ENCODE results near the gene DDX42. TPM values are rescaled to one million over a fixed set of nuclear protein-coding genes. Genes with fewer than 3 reads are reported as not detected.

DDX42 gene
- total and polyA plus RNA-seq, 2 donors from 2014 or later: 38.6 to 104 TPM

DNA sequence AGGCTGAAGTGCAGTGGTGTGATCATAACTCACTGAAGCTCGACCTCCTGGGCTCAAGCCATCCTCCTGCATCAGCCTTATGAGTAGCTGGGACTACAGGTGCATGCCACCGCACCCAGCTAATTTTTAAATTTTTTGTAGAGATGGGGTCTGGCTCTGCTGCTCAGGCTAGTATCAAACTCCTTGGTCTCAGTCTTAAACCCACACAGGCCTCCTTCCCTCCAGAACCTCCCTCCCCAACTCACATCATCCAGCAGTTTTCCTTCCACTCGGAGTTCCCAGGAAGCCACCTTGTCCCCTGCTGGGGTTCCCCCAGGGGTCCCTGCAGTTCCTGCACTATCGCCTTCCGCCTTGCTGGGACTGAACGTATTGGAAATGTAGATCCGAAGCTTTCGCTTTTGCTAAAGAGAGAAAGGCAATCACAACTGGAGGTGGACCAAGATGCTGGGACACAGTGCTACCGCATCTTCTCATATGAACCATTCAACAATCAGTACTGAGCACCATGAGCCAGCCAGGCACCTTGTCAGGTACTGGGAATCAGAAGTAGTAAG lies 61.3 kb downstream of the DDX42 start:
- peaks cover 3 to 52% (median 37%) of the 10 kb centered on the region in 3 donors for H3K36me3 ChIP-seq (ENCODE audit: control insufficient read depth in 2 of 3, insufficient read depth in 3 of 3, low read length in 3 of 3)
- intact Hi-C loops (cut with DNase I): no loop called here
- DNase-seq (no peak), FAIRE-seq (no peak)
- no peaks in the 10 kb centered on the region for H3K27me3 ChIP-seq (ENCODE audit: control insufficient read depth, insufficient read depth, low read length)
- no peak overlapping the region for H3K4me3 ChIP-seq (ENCODE audit: low read length in 3 of 3)
- no peak overlapping the region for H3K27ac ChIP-seq (ENCODE audit: low read depth in 2 of 2, low read length in 2 of 2)
- H3K4me1 ChIP-seq (ENCODE audit: control insufficient read depth in 2 of 3, insufficient read depth in 2 of 3, low read depth in 1 of 3, low read length in 3 of 3): peaks cover 0 to 18% (median 7%) of the 10 kb centered on the region in 3 donors
- H3K9me3 ChIP-seq (ENCODE audit: control insufficient read depth in 2 of 3, insufficient read depth in 1 of 3, low read length in 3 of 3): no peaks in the 10 kb centered on the region
- TF ChIP-seq, protein P1, sequence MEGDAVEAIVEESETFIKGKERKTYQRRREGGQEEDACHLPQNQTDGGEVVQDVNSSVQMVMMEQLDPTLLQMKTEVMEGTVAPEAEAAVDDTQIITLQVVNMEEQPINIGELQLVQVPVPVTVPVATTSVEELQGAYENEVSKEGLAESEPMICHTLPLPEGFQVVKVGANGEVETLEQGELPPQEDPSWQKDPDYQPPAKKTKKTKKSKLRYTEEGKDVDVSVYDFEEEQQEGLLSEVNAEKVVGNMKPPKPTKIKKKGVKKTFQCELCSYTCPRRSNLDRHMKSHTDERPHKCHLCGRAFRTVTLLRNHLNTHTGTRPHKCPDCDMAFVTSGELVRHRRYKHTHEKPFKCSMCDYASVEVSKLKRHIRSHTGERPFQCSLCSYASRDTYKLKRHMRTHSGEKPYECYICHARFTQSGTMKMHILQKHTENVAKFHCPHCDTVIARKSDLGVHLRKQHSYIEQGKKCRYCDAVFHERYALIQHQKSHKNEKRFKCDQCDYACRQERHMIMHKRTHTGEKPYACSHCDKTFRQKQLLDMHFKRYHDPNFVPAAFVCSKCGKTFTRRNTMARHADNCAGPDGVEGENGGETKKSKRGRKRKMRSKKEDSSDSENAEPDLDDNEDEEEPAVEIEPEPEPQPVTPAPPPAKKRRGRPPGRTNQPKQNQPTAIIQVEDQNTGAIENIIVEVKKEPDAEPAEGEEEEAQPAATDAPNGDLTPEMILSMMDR (IDR thresholded peaks at IDR 0.05; ENCODE audit: borderline replicate concordance, extremely low read depth, insufficient read depth): no peak
- H3K9ac ChIP-seq (ENCODE audit: low read length in 3 of 3): no peak overlapping the region

GRCh38 chr17:63836811-63837210 lies 62.8 kb downstream of the DDX42 start:
- peaks cover 0 to 32% (median 21%) of the 10 kb centered on the region in 3 donors for H3K4me1 ChIP-seq (ENCODE audit: control insufficient read depth in 2 of 3, insufficient read depth in 2 of 3, low read depth in 1 of 3, low read length in 3 of 3)
- peaks cover 0 to 36% (median 23%) of the 10 kb centered on the region in 3 donors for H3K36me3 ChIP-seq (ENCODE audit: control insufficient read depth in 2 of 3, insufficient read depth in 3 of 3, low read length in 3 of 3)
- TF ChIP-seq, protein P1 (IDR thresholded peaks at IDR 0.05; ENCODE audit: borderline replicate concordance, extremely low read depth, insufficient read depth): no peak
- DNase-seq: no peak
- no peak overlapping the region for H3K4me3 ChIP-seq (ENCODE audit: low read length in 3 of 3)
- no peaks in the 10 kb centered on the region for H3K9me3 ChIP-seq (ENCODE audit: control insufficient read depth in 2 of 3, insufficient read depth in 1 of 3, low read length in 3 of 3)
- no peak for FAIRE-seq
- no peaks in the 10 kb centered on the region for H3K27me3 ChIP-seq (ENCODE audit: control insufficient read depth, insufficient read depth, low read length)
- intact Hi-C loops (cut with DNase I): no loop called here
- H3K27ac ChIP-seq (ENCODE audit: low read depth in 2 of 2, low read length in 2 of 2): no peak overlapping the region
- no peak overlapping the region for H3K9ac ChIP-seq (ENCODE audit: low read length in 3 of 3)

- intact Hi-C loops (cut with DNase I): no loop called here
- Histone ChIP-seq H3K4me3 (ENCODE audit: low read length in 3 of 3) (no peak overlapping the region), H3K9ac (ENCODE audit: low read length in 3 of 3) (no peak overlapping the region), H3K4me1 (ENCODE audit: control insufficient read depth in 2 of 3, insufficient read depth in 2 of 3, low read depth in 1 of 3, low read length in 3 of 3) (peaks cover 0 to 32% (median 21%) of the 10 kb centered on the region in 3 donors), H3K27ac (ENCODE audit: low read depth in 2 of 2, low read length in 2 of 2) (no peak overlapping the region), H3K27me3 (ENCODE audit: control insufficient read depth, insufficient read depth, low read length) (no peaks in the 10 kb centered on the region), H3K9me3 (ENCODE audit: control insufficient read depth in 2 of 3, insufficient read depth in 1 of 3, low read length in 3 of 3) (no peaks in the 10 kb centered on the region), H3K36me3 (ENCODE audit: control insufficient read depth in 2 of 3, insufficient read depth in 3 of 3, low read length in 3 of 3) (peaks cover 0 to 30% (median 23%) of the 10 kb centered on the region in 3 donors)
- DNase-seq (peak in 1 of 5 donors; percentile 81), FAIRE-seq (no peak)
- TF ChIP-seq, protein P1 (IDR thresholded peaks at IDR 0.05; ENCODE audit: borderline replicate concordance, extremely low read depth, insufficient read depth): no peak
Observed at GRCh38 chr17:63837480-63837879, 63.5 kb downstream of the DDX42 start.

Measured in kidney (tissue), 14 donors.